DMS153 treated with DMSO at 0.1 percent for 48 hours (cell line): Measurements from ENCODE around the gene TRPV2.

Source experiments
- DNase-seq: peaks from one replicate; lab custom pipeline; 2025; ENCODE audit not compliant: unreplicated experiment; lab: John Stamatoyannopoulos, UW

TRPV2 gene

GRCh38 chr17:16473044-16474011 is 58.0 kb downstream of the TRPV2 start:
- DNase-seq = no peak

GRCh38 chr17:16474012-16474725 is 58.8 kb downstream of the TRPV2 start:
- DNase-seq = no peak

- DNase-seq = no peak
Observed at GRCh38 chr17:16475179-16475704, 59.9 kb downstream of the TRPV2 start.

GRCh38 chr17:16477255-16477654 is 61.9 kb downstream of the TRPV2 start:
- no peak for DNase-seq

- no peak for DNase-seq
Observed at GRCh38 chr17:16477666-16478065, 62.3 kb downstream of the TRPV2 start.

- no peak for DNase-seq
Observed at GRCh38 chr17:16478649-16479048, 63.3 kb downstream of the TRPV2 start.

GRCh38 chr17:16479264-16479663 is 63.9 kb downstream of the TRPV2 start:
- DNase-seq = no peak

GRCh38 chr17:16480995-16481394 is 65.6 kb downstream of the TRPV2 start:
- no peak for DNase-seq

GRCh38 chr17:16482253-16482652 is 66.9 kb downstream of the TRPV2 start:
- no peak for DNase-seq

GRCh38 chr17:16483021-16483645 is 67.8 kb downstream of the TRPV2 start:
- no peak for DNase-seq

- no peak for DNase-seq
Observed at GRCh38 chr17:16484445-16485175, 69.2 kb downstream of the TRPV2 start.
